ENCODE results near the gene FSD1. TPM values are rescaled to one million over a fixed set of nuclear protein-coding genes. Genes with fewer than 3 reads are reported as not detected.

FSD1 gene
- total RNA-seq, 1 donor from 2014 or later = 13.2 TPM

GRCh38 chr19:4298810-4299550, 5.4 kb upstream of the FSD1 start:
- DNase-seq (ENCODE audit: low read depth) = no peak
- H3K27me3 ChIP-seq (ENCODE audit: control insufficient read depth, insufficient read depth, low read length) = peaks cover 14% of the 10 kb centered on the region
- H3K36me3 ChIP-seq (ENCODE audit: control insufficient read depth, insufficient read depth, low read length) = no peaks in the 10 kb centered on the region
- no peak overlapping the region for H3K4me3 ChIP-seq (ENCODE audit: low read depth, low read length)
- no peak for TF ChIP-seq CTCF (IDR thresholded peaks at IDR 0.05; ENCODE audit: insufficient read depth, low read length, poor library complexity, severe bottlenecking)

- TF ChIP-seq CTCF (IDR thresholded peaks at IDR 0.05; ENCODE audit: insufficient read depth, low read length, poor library complexity, severe bottlenecking) = no peak
- no peak for DNase-seq (ENCODE audit: low read depth)
- Histone ChIP-seq H3K4me3 (ENCODE audit: low read depth, low read length) (no peak overlapping the region), H3K27me3 (ENCODE audit: control insufficient read depth, insufficient read depth, low read length) (peaks cover 7% of the 10 kb centered on the region), H3K36me3 (ENCODE audit: control insufficient read depth, insufficient read depth, low read length) (no peaks in the 10 kb centered on the region)
These were observed 3.8 kb upstream of the FSD1 start for GRCh38 chr19:4300589-4300988.

- DNase-seq (ENCODE audit: low read depth) = no peak
- TF ChIP-seq CTCF (IDR thresholded peaks at IDR 0.05; ENCODE audit: insufficient read depth, low read length, poor library complexity, severe bottlenecking) = no peak
These were observed 2.7 kb upstream of the FSD1 start for GRCh38 chr19:4301590-4302242.

GRCh38 chr19:4302243-4302640, 2.2 kb upstream of the FSD1 start, which contains the start of gene TMIGD2:
TSS of gene TMIGD2 (minus strand) at chr19:4302389. CDS start at chr19:4302385, 4 bp downstream.
- TF ChIP-seq CTCF (IDR thresholded peaks at IDR 0.05; ENCODE audit: insufficient read depth, low read length, poor library complexity, severe bottlenecking) = no peak
- DNase-seq (ENCODE audit: low read depth) = no peak
- Histone ChIP-seq H3K36me3 (ENCODE audit: control insufficient read depth, insufficient read depth, low read length) (no peaks in the 10 kb centered on the region), H3K27me3 (ENCODE audit: control insufficient read depth, insufficient read depth, low read length) (no peaks in the 10 kb centered on the region), H3K4me3 (ENCODE audit: low read depth, low read length) (no peak within 1 kb of the TSS)

More at GRCh38 chr19:4301590-4302242, 2.7 kb upstream of the FSD1 start:
- H3K36me3 ChIP-seq (ENCODE audit: control insufficient read depth, insufficient read depth, low read length) = no peaks in the 10 kb centered on the region
- no peak overlapping the region for H3K4me3 ChIP-seq (ENCODE audit: low read depth, low read length)
- H3K27me3 ChIP-seq (ENCODE audit: control insufficient read depth, insufficient read depth, low read length) = peaks cover under 1% of the 10 kb centered on the region

GRCh38 chr19:4303819-4304537, 420 bp upstream of the FSD1 start:
- H3K36me3 ChIP-seq (ENCODE audit: control insufficient read depth, insufficient read depth, low read length) = no peaks in the 10 kb centered on the region
- no peak for TF ChIP-seq CTCF (IDR thresholded peaks at IDR 0.05; ENCODE audit: insufficient read depth, low read length, poor library complexity, severe bottlenecking)
- DNase-seq (ENCODE audit: low read depth) = no peak
- no peak overlapping the region for H3K4me3 ChIP-seq (ENCODE audit: low read depth, low read length)
- H3K27me3 ChIP-seq (ENCODE audit: control insufficient read depth, insufficient read depth, low read length) = no peaks in the 10 kb centered on the region

All from kidney epithelial cell (primary cell).